GM12872 (cell line): ENCODE measurements around the gene PROK1.

Experiments used
- CTCF ChIP-seq: IDR thresholded peaks from 3 replicates; pipeline ENCODE4 v1.5.1; 2011; ENCODE audit warnings: low read depth, mild to moderate bottlenecking, low read length, moderate library complexity; ENCODE audit not compliant: insufficient read depth

PROK1 gene

GRCh38 chr1:110474444-110474843 is 23.5 kb downstream of the PROK1 start:
- no peak for TF ChIP-seq CTCF

GRCh38 chr1:110475362-110476027 is 24.5 kb downstream of the PROK1 start:
- no peak for TF ChIP-seq CTCF

- no peak for TF ChIP-seq CTCF
Measured at GRCh38 chr1:110476028-110476765, 25.2 kb downstream of the PROK1 start.

- no peak for TF ChIP-seq CTCF
Measured at GRCh38 chr1:110477041-110477440, 26.1 kb downstream of the PROK1 start.

- peak; percentile 48; the same call in 2 of the 3 replicates for TF ChIP-seq CTCF
Measured at GRCh38 chr1:110477445-110477957, 26.6 kb downstream of the PROK1 start.

- no peak for TF ChIP-seq CTCF
Measured at GRCh38 chr1:110477967-110478640, 27.2 kb downstream of the PROK1 start.

- no peak for TF ChIP-seq CTCF
Measured at GRCh38 chr1:110478886-110479285, 27.9 kb downstream of the PROK1 start.
